HEK293 (cell line): ENCODE measurements around the gene LATS1.
"Not testable (repeated sequence)": the region's sequence is repeated elsewhere in the genome, so short reads cannot be mapped to it uniquely, and the experiment has no call there.

Source experiments
- CTCF ChIA-PET: fragments of 350-600 bp; formaldehyde crosslinking; extraction: SDS; loops from one replicate; lab custom pipeline; 2021; ENCODE audit warnings: antibody characterized with exemption; lab: Yijun Ruan, JAX
- POLR2A ChIA-PET: fragments of 300-600 bp; formaldehyde crosslinking; extraction: SDS; loops from one replicate; lab custom pipeline; 2020; ENCODE audit warnings: antibody characterized with exemption, inconsistent platforms; lab: Yijun Ruan, JAX
- H3K27ac ChIP-seq: fragments of 200-500 bp; sonication (Bioruptor generic); 2 replicates; pipeline ENCODE4 v1.5.1; 2014; ENCODE audit warnings: low read depth, low read length, control low read depth, inconsistent platforms; ENCODE audit errors: extremely low read depth
- H3K36me3 ChIP-seq, 2 experiments: fragments of 200-500 bp in 1 of 2; sonication (Bioruptor generic) in 1 of 2; 1 replicate in 1 of 2; 2 replicates in 1 of 2; pipeline ENCODE4 v1.5.1; 2014 to 2017; ENCODE audit warnings: inconsistent platforms in 2 of 2, low read length in 2 of 2; ENCODE audit not compliant: control insufficient read depth in 2 of 2, insufficient read depth in 1 of 2
- H3K4me1 ChIP-seq: fragments of 200-500 bp; sonication (Bioruptor generic); 2 replicates; pipeline ENCODE4 v1.5.1; 2014; ENCODE audit warnings: mild to moderate bottlenecking, low read length, inconsistent platforms; ENCODE audit not compliant: control insufficient read depth, insufficient read depth
- H3K4me3 ChIP-seq: 2 replicates; pipeline ENCODE4 v1.5.1; 2011; ENCODE audit warnings: low read depth, mild to moderate bottlenecking, control low read depth, low read length, moderate library complexity
- H3K9me3 ChIP-seq: fragments of 200-500 bp; sonication (Bioruptor generic); 2 replicates; pipeline ENCODE4 v1.5.1; 2014; ENCODE audit warnings: low read depth, low read length, inconsistent platforms; ENCODE audit not compliant: control insufficient read depth, insufficient read depth
- AEBP2 ChIP-seq: fragments of 450-650 bp; formaldehyde crosslinking; IDR thresholded peaks from 2 replicates; pipeline ENCODE4 v1.5.1; 2016; ENCODE audit warnings: missing biosample characterization, missing genetic modification characterization, borderline replicate concordance
- PRDM10 ChIP-seq: fragments of 450-650 bp; formaldehyde crosslinking; IDR thresholded peaks from 2 replicates; pipeline ENCODE4 v1.5.1; 2016; ENCODE audit warnings: missing biosample characterization, missing genetic modification characterization
- ZNF18 ChIP-seq: fragments of 450-650 bp; formaldehyde crosslinking; IDR thresholded peaks from 2 replicates; pipeline ENCODE4 v1.5.1; 2016; ENCODE audit warnings: missing biosample characterization, missing genetic modification characterization
- ZNF362 ChIP-seq: fragments of 450-650 bp; formaldehyde crosslinking; IDR thresholded peaks from 2 replicates; pipeline ENCODE4 v1.5.1; 2016; ENCODE audit warnings: missing biosample characterization, missing genetic modification characterization
- ZNF518A ChIP-seq: fragments of 450-650 bp; formaldehyde crosslinking; conservative IDR thresholded peaks from 2 replicates; pipeline ENCODE4 v1.5.1; 2016; ENCODE audit warnings: low read depth, missing biosample characterization, missing genetic modification characterization
- ZNF692 ChIP-seq: fragments of 450-650 bp; formaldehyde crosslinking; IDR thresholded peaks from 2 replicates; pipeline ENCODE4 v1.5.1; 2016; ENCODE audit warnings: missing biosample characterization, missing genetic modification characterization
- ZNF776 ChIP-seq: fragments of 450-650 bp; formaldehyde crosslinking; IDR thresholded peaks from 2 replicates; pipeline ENCODE4 v1.5.0; 2017; ENCODE audit warnings: missing biosample characterization, missing genetic modification characterization, borderline replicate concordance

LATS1 gene

GRCh38 chr6:149746147-149746946 lies 28.4 kb upstream of the LATS1 start, which contains the start of gene NUP43 (continued):
- TF ChIP-seq ZNF18 (tag by site-specific recombination), result no peak
- TF ChIP-seq ZNF518A (tag by site-specific recombination), result peak; percentile 64
- TF ChIP-seq AEBP2 (tag by site-specific recombination), result no peak
- no peak for TF ChIP-seq ZNF776 (tag by site-specific recombination)
- peak; percentile 86 for TF ChIP-seq ZNF692

- not testable (repeated sequence) for H3K27ac ChIP-seq, H3K9me3 ChIP-seq, H3K4me1 ChIP-seq
- H3K36me3 ChIP-seq, result peaks cover 39 to 41% of the 10 kb centered on the region in 2 experiments
- TF ChIP-seq ZNF362 (tag by site-specific recombination), result peak; percentile 32; the same call in 1 of the 2 replicates
- peak; percentile 95 for TF ChIP-seq PRDM10 (tag by site-specific recombination)
- ChIA-PET POLR2A (interaction anchor here (0.7 kb wide), 1 partner anchor 610 kb away, joined by 4 read pairs; no protein-coding TSS in a partner anchor), CTCF (interaction anchor here (0.6 to 2.0 kb wide), 6 partner anchors 9 to 249 kb away, joined by 3 to 12 read pairs (median 4); partner anchors contain the start of gene PPIL4)
- peak overlapping the region; percentile 78 for H3K4me3 ChIP-seq
Observed at GRCh38 chr6:149745252-149745651, 27.4 kb upstream of the LATS1 start.
